Head of caudate nucleus (tissue), 42 donors: ENCODE results near the gene OTOA.
"Not testable (repeated sequence)": the region's sequence is repeated elsewhere in the genome, so short reads cannot be mapped to it uniquely, and the experiment has no call there.

Experiments
- DNase-seq, 42 donors: peaks; one replicate each; pipeline versions ENCODE4 v3.0.0 to v3.0.0-alpha.2; 2020 to 2021; ENCODE audit warnings: mixed read lengths in 7 of 42
- intact Hi-C: fragments of 100-400 bp; cut with DNase I; formaldehyde crosslinking; loops from one replicate; pipeline ENCODE4 v1.15.0; 2022

Gene OTOA

DNA sequence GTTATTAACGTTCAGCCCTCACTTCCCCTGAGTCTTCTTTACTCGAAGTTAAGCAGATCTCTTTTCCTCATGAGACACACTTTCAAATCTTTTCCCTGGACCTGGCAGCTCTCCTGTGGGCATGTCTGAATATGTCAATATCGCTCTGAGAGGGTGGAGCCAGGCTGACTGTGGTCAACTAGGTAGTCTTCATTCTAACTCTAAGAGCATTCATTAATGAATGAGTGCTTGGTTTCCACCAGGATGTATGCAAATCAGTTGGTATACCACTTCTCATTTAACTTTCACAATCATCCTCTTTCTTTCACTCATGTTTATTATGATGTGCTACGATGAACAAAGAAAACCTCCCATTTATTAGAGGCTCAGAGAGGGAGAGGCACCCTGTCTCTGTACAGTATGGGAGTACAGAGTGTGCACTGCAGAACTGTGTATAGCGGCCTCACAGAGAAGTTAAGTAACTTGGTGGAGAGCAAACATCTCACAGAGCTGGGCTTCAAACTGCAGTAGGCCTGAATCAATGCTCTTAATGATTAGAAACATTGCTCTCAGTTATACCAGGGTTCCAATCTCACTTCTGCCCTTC, 39.9 kb downstream of the OTOA start:
- no peak for DNase-seq
- intact Hi-C loops: no loop called here

DNA sequence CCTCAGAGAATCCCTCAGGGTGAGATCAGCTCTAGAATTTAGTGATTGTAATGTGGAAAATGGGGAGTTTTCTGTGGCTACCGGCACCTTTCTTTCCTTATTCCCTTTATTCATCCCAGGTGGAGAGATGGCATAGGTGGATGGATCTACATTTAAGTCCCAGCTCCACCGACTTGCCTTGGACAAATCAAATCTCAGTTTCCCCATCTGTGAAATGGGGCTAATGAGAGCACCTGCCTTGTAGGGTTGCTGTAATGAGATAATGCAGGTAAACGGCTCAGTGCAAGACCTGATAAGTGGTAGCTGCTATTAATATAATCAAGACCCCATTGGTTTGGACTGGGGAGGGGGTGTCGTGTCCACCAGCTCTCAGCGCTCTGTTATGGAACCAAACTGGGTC, 40.5 kb downstream of the OTOA start:
- no peak for DNase-seq
- intact Hi-C loops: no loop called here

DNA sequence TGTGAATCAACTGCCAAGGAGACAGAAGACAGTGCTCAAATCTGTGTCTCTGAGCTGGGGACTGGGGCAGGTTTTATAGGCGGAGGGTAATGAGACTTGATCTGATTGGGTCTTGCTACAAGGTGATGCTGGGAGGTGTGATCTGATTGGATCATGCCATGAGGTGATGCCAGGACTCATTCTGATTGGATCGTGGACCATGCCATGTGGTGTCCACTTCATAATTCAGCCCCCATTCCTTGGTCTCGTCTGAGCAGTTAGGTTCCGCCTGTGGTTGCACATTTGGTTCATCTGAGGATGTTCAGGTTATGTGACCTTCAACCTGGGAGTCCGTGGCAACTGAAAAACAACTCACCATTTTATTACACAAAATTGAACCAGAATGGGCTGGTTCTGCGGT, 41.0 kb downstream of the OTOA start:
- DNase-seq: no peak
- intact Hi-C loops: loop anchor here (5.0 kb wide), 1 partner anchor 47 kb away; no protein-coding TSS in a partner anchor

- intact Hi-C loops: loop anchor here (5.0 kb wide), 1 partner anchor 51 kb away; no protein-coding TSS in a partner anchor
- DNase-seq: peak; percentile 47 to 93 (median 80)
These were observed 44.9 kb downstream of the OTOA start for GRCh38 chr16:21708533-21709115.

DNA sequence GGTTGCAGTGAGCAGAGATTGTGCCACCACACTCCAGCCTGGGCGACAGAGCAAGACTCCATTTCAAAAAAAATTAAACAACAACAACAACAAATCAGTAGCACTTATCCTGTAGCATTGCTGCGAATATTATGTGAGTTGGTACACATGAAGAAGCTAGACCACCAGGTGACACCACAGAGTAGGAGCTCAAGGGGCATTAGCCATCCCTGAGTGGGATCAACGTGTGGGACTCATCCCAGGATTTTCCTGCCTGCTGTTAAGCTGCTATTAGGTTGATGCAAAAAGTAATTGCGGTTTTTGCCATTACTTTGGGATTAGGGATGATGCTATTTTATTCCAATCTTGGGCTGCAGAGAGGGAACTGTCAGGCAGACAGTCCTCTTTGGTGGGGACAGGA, 47.2 kb downstream of the OTOA start:
- intact Hi-C loops: no loop called here
- no peak for DNase-seq

- no peak for DNase-seq
- intact Hi-C loops: no loop called here
These were observed 50.0 kb downstream of the OTOA start for GRCh38 chr16:21713549-21714368.

- intact Hi-C loops, DNase-seq: not testable (repeated sequence)
These were observed 50.5 kb downstream of the OTOA start for GRCh38 chr16:21714369-21714618.

- DNase-seq: no peak
- intact Hi-C loops: no loop called here
These were observed 53.8 kb downstream of the OTOA start for GRCh38 chr16:21717608-21718007.

DNA sequence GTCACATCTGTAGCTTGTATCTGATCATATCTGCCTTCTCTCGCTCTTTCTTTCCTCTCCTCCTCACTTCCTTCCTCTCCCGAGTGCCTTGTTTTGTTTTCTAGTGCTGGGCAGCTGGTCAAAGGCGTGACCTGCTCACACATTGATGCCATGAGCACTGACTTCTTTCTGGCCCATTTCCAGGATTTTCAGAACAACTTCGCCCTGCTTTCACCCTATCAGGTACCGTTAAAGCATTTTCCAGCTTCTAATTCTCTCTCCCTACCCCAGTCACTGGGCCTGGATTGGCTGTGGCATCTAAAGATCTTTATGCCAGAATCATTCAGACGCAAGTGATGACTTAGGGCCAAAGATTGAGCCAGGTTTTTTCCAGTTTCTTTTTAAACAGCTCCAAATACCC, 55.5 kb downstream of the OTOA start:
- intact Hi-C loops: no loop called here

GRCh38 chr16:21720533-21720932, 56.8 kb downstream of the OTOA start:
- no peak for DNase-seq
- intact Hi-C loops: no loop called here

More for the DNA sequence above, 55.5 kb downstream of the OTOA start:
- DNase-seq: no peak

DNA sequence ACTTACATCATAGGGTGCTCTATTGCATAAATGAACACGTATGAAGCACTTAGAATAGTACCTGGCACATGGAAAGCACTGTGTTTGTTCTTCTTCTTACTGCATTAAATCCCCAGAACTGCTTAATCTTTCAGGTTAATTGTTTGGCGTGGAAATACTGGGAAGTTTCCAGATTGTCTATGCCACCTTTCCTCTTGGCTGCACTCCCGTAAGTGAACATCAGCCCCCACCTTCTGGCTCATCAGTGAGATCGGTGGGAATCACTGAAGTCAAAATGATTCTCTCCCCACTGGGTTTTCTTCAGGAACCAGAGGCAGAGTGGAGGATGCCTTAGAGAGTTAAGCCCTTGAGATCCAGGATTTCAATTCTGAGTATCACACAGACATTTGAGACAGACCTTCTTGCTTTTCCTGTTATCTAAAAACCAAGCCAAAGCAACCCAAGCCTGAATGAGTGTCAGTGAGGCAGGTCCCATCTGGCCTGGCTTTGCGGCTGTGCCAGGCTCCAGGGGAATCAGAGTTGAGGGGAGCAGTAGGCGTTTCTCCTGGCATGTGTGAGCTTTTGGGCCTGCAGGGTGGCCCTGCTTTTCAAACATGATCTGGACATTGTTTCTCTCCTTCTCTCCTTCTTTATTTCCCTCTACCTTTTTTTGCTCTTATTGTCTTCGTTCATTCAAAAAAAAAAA, 59.1 kb downstream of the OTOA start:
- DNase-seq: no peak
- intact Hi-C loops: no loop called here

DNA sequence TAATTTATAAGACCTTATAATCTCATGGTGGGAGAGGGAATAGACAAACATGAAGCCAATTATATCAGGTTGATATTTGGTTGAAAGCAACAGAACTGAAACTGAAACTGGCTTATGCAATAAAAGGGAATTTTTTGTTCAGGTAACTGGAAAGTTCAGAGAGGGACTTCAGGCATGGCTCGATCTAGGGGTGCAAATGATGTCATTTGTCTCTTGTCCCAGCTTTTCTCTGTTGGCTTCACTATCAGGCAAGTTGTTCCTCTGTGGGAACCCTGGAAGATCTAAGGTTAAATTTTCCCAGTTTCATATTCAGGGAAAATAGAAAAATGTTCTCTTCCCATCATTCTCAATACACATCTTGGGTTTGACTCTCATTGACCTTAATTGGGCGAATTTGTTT, 59.8 kb downstream of the OTOA start:
- intact Hi-C loops: no loop called here
- no peak for DNase-seq

DNA sequence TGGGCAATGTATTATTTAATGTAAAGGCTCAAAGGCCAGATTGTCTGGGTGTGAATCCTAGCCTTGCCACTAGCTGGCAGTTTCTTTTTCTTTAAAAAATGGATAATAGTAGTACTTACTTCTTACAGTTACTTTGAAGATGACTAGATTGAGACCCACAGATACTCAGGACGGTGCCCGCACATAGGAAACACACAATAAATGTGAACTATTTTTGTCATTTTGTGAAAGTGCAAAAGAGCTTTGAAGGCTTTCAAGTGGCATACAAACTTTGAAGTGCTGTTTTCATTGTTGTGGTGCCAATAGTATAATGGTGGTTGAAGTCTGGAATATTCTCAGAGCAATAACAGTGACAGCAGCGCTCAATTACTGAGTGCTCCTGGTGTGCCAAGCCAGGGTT, 63.6 kb downstream of the OTOA start:
- no peak for DNase-seq
- intact Hi-C loops: no loop called here

DNA sequence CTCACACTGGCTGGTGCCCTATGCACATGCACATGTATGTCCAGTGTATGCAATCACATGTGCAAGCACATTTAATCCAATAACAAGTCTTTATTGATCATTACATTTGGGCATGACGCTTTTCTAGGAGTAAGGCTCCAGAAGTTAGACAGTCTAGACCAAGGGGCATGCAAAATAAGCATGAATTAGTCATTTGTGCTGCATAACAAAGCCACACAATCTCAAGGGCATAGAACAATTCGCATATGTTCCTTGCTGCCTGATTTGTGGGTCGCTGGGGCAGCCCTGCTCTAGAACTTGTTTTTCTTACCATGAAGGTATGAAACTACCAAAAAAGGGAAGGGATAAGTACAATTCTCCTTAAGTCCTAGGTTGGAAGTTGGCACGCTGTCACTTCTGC, 67.5 kb downstream of the OTOA start:
- DNase-seq, intact Hi-C loops: not testable (repeated sequence)

GRCh38 chr16:21740637-21741036, 76.9 kb downstream of the OTOA start:
- DNase-seq, intact Hi-C loops: not testable (repeated sequence)

- intact Hi-C loops: not testable (repeated sequence)
- DNase-seq: peak in 3 of 42 donors; percentile 1 to 13 (median 8)
These were observed 92.7 kb downstream of the OTOA start for GRCh38 chr16:21756192-21757079.

DNA sequence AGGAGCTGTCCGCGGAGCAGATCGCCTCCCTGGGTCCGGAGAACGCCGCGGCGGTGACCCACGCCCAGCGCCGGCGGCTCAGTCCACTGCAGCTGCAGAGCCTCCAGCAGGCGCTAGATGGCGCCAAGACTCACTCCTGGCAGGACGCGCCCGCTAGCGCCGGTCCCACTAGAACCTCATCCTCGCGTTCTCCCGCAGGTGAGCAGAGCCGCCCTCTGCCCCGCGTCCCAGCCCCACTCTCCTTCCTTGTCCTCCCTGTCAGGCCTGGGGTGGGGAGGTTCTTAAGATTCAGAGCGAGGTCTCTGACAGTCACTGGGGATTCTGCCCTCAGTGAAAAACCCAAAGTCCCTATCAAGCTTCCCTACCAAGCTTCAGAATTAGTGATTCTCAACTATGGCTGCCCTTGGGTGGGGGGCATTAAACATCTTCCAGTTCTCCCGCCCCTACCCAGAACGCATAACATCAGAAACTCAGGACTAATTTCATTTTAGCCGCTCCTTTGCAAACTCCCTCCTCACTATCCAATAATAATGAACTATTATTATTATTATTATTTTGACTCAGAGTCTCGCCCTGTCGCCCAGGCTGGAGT, 93.4 kb downstream of the OTOA start:
- intact Hi-C loops, DNase-seq: not testable (repeated sequence)

DNA sequence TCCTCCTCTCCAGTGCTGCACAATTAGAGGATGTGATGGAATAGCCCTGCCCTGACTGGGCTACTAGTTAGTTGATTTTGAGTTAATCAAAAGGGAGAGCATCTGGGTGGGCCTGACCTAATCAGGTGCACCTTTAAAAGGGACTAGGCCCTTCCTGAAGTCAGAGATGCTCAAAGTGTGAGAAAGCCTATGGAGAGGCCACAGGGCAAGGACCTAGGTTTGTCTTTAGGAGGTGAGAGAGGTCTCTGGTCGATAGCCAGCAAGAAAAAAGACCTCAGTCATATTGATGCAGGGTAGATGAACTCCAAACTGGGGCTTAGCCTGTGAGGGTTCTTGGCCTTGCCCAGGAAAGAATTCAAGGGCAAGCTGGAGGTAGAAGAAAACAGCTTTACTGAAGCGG, 104.5 kb downstream of the OTOA start:
- DNase-seq, intact Hi-C loops: not testable (repeated sequence)

- DNase-seq, intact Hi-C loops: not testable (repeated sequence)
These were observed 105.0 kb downstream of the OTOA start for GRCh38 chr16:21768810-21769209.
